Measurements from ENCODE around the gene KLHL7. TPM values are rescaled to one million over a fixed set of nuclear protein-coding genes. Genes with fewer than 3 reads are reported as not detected.

The KLHL7 gene
- total and polyA plus RNA-seq, 9 of the 15 experiments (the other 6 are each of a cell fraction or from before 2014, with no cell fraction given) = 4.2 to 63.1 (median 32.3) TPM

GRCh38 chr7:23158546-23158945 is 53.0 kb downstream of the KLHL7 start:
- no peak for FAIRE-seq
- H3K36me3 ChIP-seq (ENCODE audit: control insufficient read depth, insufficient read depth, low read length) = no peaks in the 10 kb centered on the region
- H3K4me1 ChIP-seq (replicated peaks in 1 of 2; ENCODE audit: control insufficient read depth in 2 of 2, insufficient read depth in 2 of 2, low read length in 2 of 2) = no peaks in the 10 kb centered on the region
- no peak overlapping the region for H3K27ac ChIP-seq (ENCODE audit: extremely low read depth, low read depth, low read length)
- no peaks in the 10 kb centered on the region for H3K9me1 ChIP-seq (ENCODE audit: control insufficient read depth, insufficient read depth, low read length)
- in situ Hi-C loops (cut with MboI) = no loop called here
- no peak overlapping the region for H3K4me3 ChIP-seq
- ChIA-PET CTCF (ENCODE audit: low intra/inter-chr PET ratio) (no interaction called here), POLR2A (no interaction called here)
- no peak overlapping the region for H2AFZ ChIP-seq (ENCODE audit: low read depth, low read length)
- H3K79me2 ChIP-seq (ENCODE audit: control insufficient read depth, insufficient read depth, low read length) = no peaks in the 10 kb centered on the region
- no TSS peak for BruUV-seq (replicated peaks)
- DNase-seq (ENCODE audit: extremely low read depth in 1 of 4, low spot score in 3 of 4) = no peak
- H3K9ac ChIP-seq (ENCODE audit: insufficient read depth in 1 of 2, low read depth in 2 of 2, low read length in 2 of 2) = no peak overlapping the region
- H4K20me1 ChIP-seq (replicated peaks; ENCODE audit: control insufficient read depth, insufficient read depth, low read length) = no peaks in the 10 kb centered on the region
- no peak overlapping the region for H3K4me2 ChIP-seq (ENCODE audit: insufficient read depth, low read length)
- no peak for ATAC-seq
- no peaks in the 10 kb centered on the region for H3K27me3 ChIP-seq (ENCODE audit: control insufficient read depth in 2 of 2, insufficient read depth in 2 of 2, low read length in 2 of 2)
- TF ChIP-seq ZKSCAN1 (IDR thresholded peaks at IDR 0.05; ENCODE audit: low read depth, low read length) = no peak
- no peak for TF ChIP-seq TAF15 (IDR thresholded peaks at IDR 0.05; ENCODE audit: low read depth, low read length)
- no peak for TF ChIP-seq ZNF143 (CRISPR knock-in tag; IDR thresholded peaks at IDR 0.05)
- no peak for TF ChIP-seq MCM5 (IDR thresholded peaks at IDR 0.05; ENCODE audit: low read depth)
- no peak for TF ChIP-seq NR2F6 (CRISPR knock-in tag; IDR thresholded peaks at IDR 0.05)
- no peak for TF ChIP-seq PURB (CRISPR knock-in tag; IDR thresholded peaks at IDR 0.05; ENCODE audit: low read depth)
- TF ChIP-seq RBM15 (IDR thresholded peaks at IDR 0.05; ENCODE audit: insufficient read depth, low read length) = no peak
- no peak for TF ChIP-seq KLF13 (tag; IDR thresholded peaks at IDR 0.05; ENCODE audit: borderline replicate concordance, low read depth)
- no peak for TF ChIP-seq MBD2 (IDR thresholded peaks at IDR 0.05; ENCODE audit: borderline replicate concordance, low read depth)
- TF ChIP-seq UBTF (IDR thresholded peaks at IDR 0.05; ENCODE audit: borderline replicate concordance in 1 of 2, low read depth in 2 of 2, low read length in 2 of 2) = no peak
- TF ChIP-seq ZNF551 (CRISPR knock-in tag; IDR thresholded peaks at IDR 0.05) = no peak
- TF ChIP-seq ZNF12 (CRISPR knock-in tag; IDR thresholded peaks at IDR 0.05) = no peak
- TF ChIP-seq MAX (CRISPR knock-in tag; IDR thresholded peaks at IDR 0.05) = no peak
- no peak for TF ChIP-seq HNRNPK (IDR thresholded peaks at IDR 0.05; ENCODE audit: low read depth, low read length, poor library complexity, severe bottlenecking)
- no peak for TF ChIP-seq PTBP1 (IDR thresholded peaks at IDR 0.05; ENCODE audit: low read depth, low read length)
- no peak for TF ChIP-seq ZBTB26 (CRISPR knock-in tag; IDR thresholded peaks at IDR 0.05)
- TF ChIP-seq KDM2B (CRISPR knock-in tag; IDR thresholded peaks at IDR 0.05) = no peak
- TF ChIP-seq GTF2F1 (IDR thresholded peaks at IDR 0.05; ENCODE audit: low read depth, low read length) = no peak
- TF ChIP-seq FOXO4 (CRISPR knock-in tag; IDR thresholded peaks at IDR 0.05) = no peak
- TF ChIP-seq POLR2A (conservative IDR thresholded peaks at IDR 0.05) = no peak
- H3K9me3 ChIP-seq (replicated peaks; ENCODE audit: control insufficient read depth, insufficient read depth, low read depth, low read length) = no peaks in the 10 kb centered on the region
- WGBS (ENCODE audit: insufficient coverage, low coverage, missing lambda C conversion rate) = 53% methylated on average over 2 of the region's 2 CpGs
- intact Hi-C loops (cut with micrococcal nuclease) = no loop called here

Data from K562 (cell line).